HG03097 (cell line): Measurements from ENCODE around the gene LY6G6D.

Source experiments
- ATAC-seq: cut with Tn5 transposase; IDR thresholded peaks from one replicate; pipeline ENCODE4 v1.9.1; 2021; ENCODE audit not compliant: unreplicated experiment, low FRiP score

Gene LY6G6D

GRCh38 chr6:31717499-31718222 is 2.5 kb downstream of the LY6G6D start:
- ATAC-seq = no peak

GRCh38 chr6:31718265-31718664 is 3.1 kb downstream of the LY6G6D start:
- ATAC-seq = no peak

DNA sequence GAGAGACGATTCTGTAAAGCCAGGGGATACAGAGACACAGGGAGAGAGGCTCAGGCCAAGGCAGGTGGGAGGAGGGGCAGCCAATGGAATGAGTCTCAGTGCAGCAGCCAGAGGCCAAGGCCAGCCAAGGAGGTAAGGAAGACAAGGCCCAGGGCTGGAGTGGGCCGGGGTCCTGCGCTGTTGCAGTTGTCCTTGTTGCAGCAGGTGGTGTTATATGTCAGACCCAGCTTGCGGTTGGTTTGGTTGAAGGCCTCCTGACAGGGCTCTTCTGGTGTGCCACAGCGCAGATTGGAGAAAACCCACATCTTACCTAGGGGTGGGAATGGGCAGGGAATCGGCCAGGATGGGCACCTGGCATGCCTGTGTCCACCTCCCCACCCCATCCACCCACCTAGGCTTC is 3.9 kb downstream of the LY6G6D start:
- ATAC-seq = no peak

- ATAC-seq = no peak
Observed at GRCh38 chr6:31720196-31720770, 5.1 kb downstream of the LY6G6D start.

GRCh38 chr6:31721351-31722020 is 6.3 kb downstream of the LY6G6D start, which contains the start of gene LY6G6C:
Gene LY6G6C (minus strand): TSS chr6:31721746. CDS start chr6:31721679, 67 bp downstream.
- no peak for ATAC-seq

DNA sequence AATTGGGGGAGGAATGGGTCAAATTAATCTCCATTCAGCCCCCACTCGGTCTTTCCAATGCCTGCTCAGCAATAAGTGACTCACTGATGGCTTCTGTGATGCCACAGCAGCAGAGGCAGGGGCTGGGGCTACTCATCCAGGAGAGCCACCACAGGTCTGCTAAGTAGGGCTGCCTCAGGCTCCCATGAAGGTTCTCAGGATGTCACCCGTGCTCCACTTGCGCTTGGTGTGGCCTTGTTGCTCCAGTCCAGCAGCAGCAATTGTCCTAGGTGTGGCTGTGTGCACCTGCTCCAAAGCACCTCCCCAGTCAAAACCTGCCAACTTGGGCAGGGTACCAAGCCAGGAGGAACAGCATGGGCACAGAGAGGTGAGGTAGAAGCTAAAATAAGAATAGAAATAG is 7.0 kb downstream of the LY6G6D start:
- ATAC-seq = no peak

DNA sequence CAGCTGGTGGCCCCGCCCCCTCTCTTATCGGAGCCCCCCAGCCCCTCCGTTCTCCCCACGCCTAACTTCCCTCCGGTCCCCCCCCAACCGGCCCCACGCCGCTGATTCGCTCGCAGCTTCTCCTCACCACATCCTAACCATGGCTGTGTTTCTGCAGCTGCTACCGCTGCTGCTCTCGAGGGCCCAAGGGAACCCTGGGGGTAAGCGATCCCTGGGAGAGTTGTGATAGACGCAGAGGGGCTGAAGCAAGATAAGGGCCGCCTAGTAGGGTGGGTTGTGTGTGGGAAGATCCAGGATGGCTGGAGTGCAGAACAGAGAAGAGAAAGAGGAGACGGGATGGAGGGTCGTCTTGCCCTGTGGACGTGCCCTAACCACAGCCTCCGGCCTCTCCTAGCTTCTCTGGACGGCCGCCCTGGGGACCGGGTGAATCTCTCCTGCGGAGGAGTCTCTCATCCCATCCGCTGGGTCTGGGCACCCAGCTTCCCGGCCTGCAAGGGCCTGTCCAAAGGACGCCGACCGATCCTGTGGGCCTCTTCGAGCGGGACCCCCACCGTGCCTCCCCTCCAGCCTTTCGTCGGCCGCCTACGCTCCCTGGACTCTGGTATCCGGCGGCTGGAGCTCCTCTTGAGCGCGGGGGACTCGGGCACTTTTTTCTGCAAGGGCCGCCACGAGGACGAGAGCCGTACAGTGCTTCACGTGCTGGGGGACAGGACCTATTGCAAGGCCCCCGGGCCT is 8.3 kb downstream of the LY6G6D start, which contains the start of gene MPIG6B:
Gene MPIG6B, plus strand, starts transcription at position 129 of the 735 bp plus-strand sequence. Its CDS starts 11 bp downstream, at position 140.
- ATAC-seq = no peak

DNA sequence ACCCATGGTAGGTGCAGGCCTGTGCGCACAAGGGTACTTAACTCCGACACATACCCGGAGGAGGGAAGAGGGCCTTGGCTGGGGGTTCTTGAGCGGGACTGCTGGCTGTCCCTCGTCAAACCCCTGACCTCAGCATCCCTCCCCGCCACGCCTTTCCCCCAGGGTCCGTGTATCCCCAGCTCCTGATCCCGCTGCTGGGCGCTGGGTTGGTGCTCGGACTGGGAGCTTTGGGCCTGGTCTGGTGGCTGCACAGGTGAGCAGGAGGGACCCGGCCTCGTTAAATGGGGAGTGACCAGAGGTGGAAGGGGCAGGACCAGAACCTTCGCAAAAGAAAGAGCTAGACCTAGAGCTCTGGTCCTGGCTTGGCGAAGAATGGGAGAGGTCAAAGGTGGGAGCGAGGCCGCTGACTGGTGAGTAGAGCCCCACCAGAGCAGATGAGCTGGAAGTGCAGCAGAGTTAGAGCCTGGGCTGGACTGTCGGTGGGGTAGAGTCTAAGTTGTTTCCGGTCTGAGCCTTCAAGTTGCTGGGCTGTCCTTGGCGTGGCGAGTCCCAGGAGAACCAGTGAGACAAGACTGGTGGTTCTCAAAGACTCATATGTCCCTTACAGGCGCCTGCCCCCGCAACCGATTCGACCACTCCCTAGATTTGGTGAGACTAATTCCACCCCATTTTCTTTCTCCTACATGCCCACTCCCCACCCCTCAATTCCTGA is 9.0 kb downstream of the LY6G6D start:
- no peak for ATAC-seq

GRCh38 chr6:31725502-31726350 is 10.6 kb downstream of the LY6G6D start:
- no peak for ATAC-seq

- no peak for ATAC-seq
Observed at GRCh38 chr6:31727034-31727716, 12.0 kb downstream of the LY6G6D start.

- ATAC-seq = no peak
Observed at GRCh38 chr6:31727717-31728671, 12.8 kb downstream of the LY6G6D start.

- no peak for ATAC-seq
Observed at GRCh38 chr6:31728767-31729514, 13.8 kb downstream of the LY6G6D start, which contains the start of gene DDAH2. Gene DDAH2 (minus strand): TSS chr6:31729299. CDS start chr6:31729161, 138 bp downstream.

DNA sequence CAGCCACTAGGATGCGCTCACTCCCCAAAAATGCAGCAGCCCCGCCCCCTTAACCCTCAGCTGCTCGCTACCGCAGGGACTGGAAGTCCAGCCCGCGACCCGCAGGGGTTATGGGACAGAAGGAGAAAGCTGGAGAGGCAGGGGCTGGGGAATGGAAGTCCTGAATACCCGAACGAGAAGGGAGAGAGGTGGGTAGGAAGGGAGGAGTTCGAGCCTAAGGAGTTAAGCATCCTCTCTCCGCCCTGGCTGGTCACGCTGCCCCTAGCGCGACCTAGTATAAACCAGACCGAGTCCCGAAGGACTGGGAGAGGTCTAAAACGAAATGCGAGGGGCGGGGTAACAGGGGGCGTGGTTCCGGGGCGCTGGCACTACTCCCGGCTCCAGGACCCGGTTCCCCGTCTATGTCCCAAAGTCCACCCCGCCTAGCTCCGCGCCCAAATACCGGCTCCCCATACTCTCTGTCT is 14.4 kb downstream of the LY6G6D start:
- peak; percentile 33 for ATAC-seq

- ATAC-seq = peak; percentile 8
Observed at GRCh38 chr6:31729979-31730630, 15.0 kb downstream of the LY6G6D start.

GRCh38 chr6:31730631-31731086 is 15.5 kb downstream of the LY6G6D start:
- ATAC-seq = no peak

- ATAC-seq = no peak
Observed at GRCh38 chr6:31732029-31732428, 16.9 kb downstream of the LY6G6D start.
